ENCODE measurements around the gene HIP1.
"Not testable (repeated sequence)": the region's sequence is repeated elsewhere in the genome, so short reads cannot be mapped to it uniquely, and the experiment has no call there.

Gene HIP1

GRCh38 chr7:75738604-75738974 is at the start of gene HIP1:
Gene HIP1, minus strand, starts transcription at chr7:75738941. Its CDS starts 21 bp downstream, at chr7:75738920.
- peak in 5 of 56 donors; percentile 45 to 57 (median 56) for DNase-seq

- DNase-seq, result not testable (repeated sequence)
Measured at GRCh38 chr7:75788154-75788847, 49.6 kb upstream of the HIP1 start.

GRCh38 chr7:75783058-75783457 is 44.3 kb upstream of the HIP1 start:
- DNase-seq, result not testable (repeated sequence)

- not testable (repeated sequence) for DNase-seq
Measured at GRCh38 chr7:75780647-75781273, 42.0 kb upstream of the HIP1 start.

GRCh38 chr7:75779516-75779915 is 40.8 kb upstream of the HIP1 start:
- not testable (repeated sequence) for DNase-seq

- not testable (repeated sequence) for DNase-seq
Measured at GRCh38 chr7:75779035-75779434, 40.3 kb upstream of the HIP1 start.

- DNase-seq, result peak in 6 of 56 donors; percentile 0 to 35 (median 4)
Measured at GRCh38 chr7:75776295-75776971, 37.7 kb upstream of the HIP1 start.

- not testable (repeated sequence) for DNase-seq
Measured at GRCh38 chr7:75773958-75774357, 35.2 kb upstream of the HIP1 start.

GRCh38 chr7:75772081-75773077 is 33.6 kb upstream of the HIP1 start, which contains the start of gene CCL26:
Gene CCL26, minus strand, starts transcription at chr7:75772211. Its CDS starts 35 bp downstream, at chr7:75772176.
- DNase-seq, result no peak

GRCh38 chr7:75771224-75771623 is 32.5 kb upstream of the HIP1 start:
- DNase-seq, result no peak

- peak in 3 of 56 donors; percentile 9 to 48 (median 18) for DNase-seq
Measured at GRCh38 chr7:75762350-75762917, 23.7 kb upstream of the HIP1 start.

GRCh38 chr7:75761801-75762200 is 23.1 kb upstream of the HIP1 start:
- DNase-seq, result not testable (repeated sequence)

GRCh38 chr7:75758491-75758890 is 19.8 kb upstream of the HIP1 start:
- no peak for DNase-seq

- DNase-seq, result no peak
Measured at GRCh38 chr7:75757860-75758259, 19.1 kb upstream of the HIP1 start.

- DNase-seq, result peak in 4 of 56 donors; percentile 6 to 33 (median 11)
Measured at GRCh38 chr7:75756991-75757676, 18.4 kb upstream of the HIP1 start.

- no peak for DNase-seq
Measured at GRCh38 chr7:75756206-75756990, 17.7 kb upstream of the HIP1 start.

- DNase-seq, result no peak
Measured at GRCh38 chr7:75743455-75743859, 4.7 kb upstream of the HIP1 start.

GRCh38 chr7:75740846-75741497 is 2.2 kb upstream of the HIP1 start:
- peak in 3 of 56 donors; percentile 1 to 28 (median 1) for DNase-seq

Data from amygdala (tissue), 56 donors.